Pons (tissue), 1 donor: ENCODE measurements around the gene ZNF141.
"Not testable (repeated sequence)": the region's sequence is repeated elsewhere in the genome, so short reads cannot be mapped to it uniquely, and the experiment has no call there.

Experiments used
- DNase-seq: peaks from one replicate; pipeline ENCODE4 v3.0.0-alpha.2; 2016; ENCODE audit warnings: low spot score

Gene ZNF141

GRCh38 chr4:385934-386707, 48.5 kb downstream of the ZNF141 start:
- DNase-seq, result no peak

GRCh38 chr4:386708-387105, 49.1 kb downstream of the ZNF141 start:
- DNase-seq, result no peak

GRCh38 chr4:404006-404405, 66.4 kb downstream of the ZNF141 start:
- no peak for DNase-seq

GRCh38 chr4:408321-408720, 70.7 kb downstream of the ZNF141 start:
- not testable (repeated sequence) for DNase-seq

- DNase-seq, result no peak
Observed at GRCh38 chr4:422587-422986, 85.0 kb downstream of the ZNF141 start.
